ENCODE data around the gene FTO. TPM values are rescaled to one million over a fixed set of nuclear protein-coding genes. Genes with fewer than 3 reads are reported as not detected.

FTO gene
- total and polyA plus RNA-seq, 2 donors from 2014 or later = 22.3 to 116 TPM

- TF ChIP-seq CTCF (IDR thresholded peaks at IDR 0.05; ENCODE audit: borderline replicate concordance, extremely low read depth, insufficient read depth) = no peak
- FAIRE-seq = no peak
Observed at GRCh38 chr16:53937161-53937880, 233.4 kb downstream of the FTO start.

GRCh38 chr16:53944025-53944424, 240.1 kb downstream of the FTO start:
- Histone ChIP-seq H3K27me3 (ENCODE audit: control insufficient read depth, insufficient read depth, low read length) (no peaks in the 10 kb centered on the region), H3K9me3 (ENCODE audit: control insufficient read depth in 2 of 3, insufficient read depth in 1 of 3, low read length in 3 of 3) (no peaks in the 10 kb centered on the region), H3K4me3 (ENCODE audit: low read length in 3 of 3) (no peak overlapping the region), H3K27ac (ENCODE audit: low read depth in 2 of 2, low read length in 2 of 2) (no peak overlapping the region), H3K4me1 (ENCODE audit: control insufficient read depth in 2 of 3, insufficient read depth in 2 of 3, low read depth in 1 of 3, low read length in 3 of 3) (no peaks in the 10 kb centered on the region), H3K36me3 (ENCODE audit: control insufficient read depth in 2 of 3, insufficient read depth in 3 of 3, low read length in 3 of 3) (peaks cover 0 to 2% (median 0%) of the 10 kb centered on the region in 3 donors), H3K9ac (ENCODE audit: low read length in 3 of 3) (no peak overlapping the region)
- TF ChIP-seq CTCF (IDR thresholded peaks at IDR 0.05; ENCODE audit: borderline replicate concordance, extremely low read depth, insufficient read depth) = no peak
- no peak for FAIRE-seq
- intact Hi-C loops (cut with DNase I) = no loop called here
- no peak for DNase-seq

More at GRCh38 chr16:53937161-53937880, 233.4 kb downstream of the FTO start:
- Histone ChIP-seq H3K4me3 (ENCODE audit: low read length in 3 of 3) (no peak overlapping the region), H3K9ac (ENCODE audit: low read length in 3 of 3) (no peak overlapping the region), H3K4me1 (ENCODE audit: control insufficient read depth in 2 of 3, insufficient read depth in 2 of 3, low read depth in 1 of 3, low read length in 3 of 3) (no peaks in the 10 kb centered on the region), H3K36me3 (ENCODE audit: control insufficient read depth in 2 of 3, insufficient read depth in 3 of 3, low read length in 3 of 3) (peaks cover 0 to 3% (median 0%) of the 10 kb centered on the region in 3 donors), H3K9me3 (ENCODE audit: control insufficient read depth in 2 of 3, insufficient read depth in 1 of 3, low read length in 3 of 3) (no peaks in the 10 kb centered on the region), H3K27ac (ENCODE audit: low read depth in 2 of 2, low read length in 2 of 2) (no peak overlapping the region), H3K27me3 (ENCODE audit: control insufficient read depth, insufficient read depth, low read length) (no peaks in the 10 kb centered on the region)
- no peak for DNase-seq
- intact Hi-C loops (cut with DNase I) = no loop called here

- no peaks in the 10 kb centered on the region for H3K9me3 ChIP-seq (ENCODE audit: control insufficient read depth in 2 of 3, insufficient read depth in 1 of 3, low read length in 3 of 3)
- DNase-seq = peak in 2 of 5 donors; percentile 60 to 61
- H3K4me3 ChIP-seq (ENCODE audit: low read length in 3 of 3) = no peak overlapping the region
- no peak overlapping the region for H3K27ac ChIP-seq (ENCODE audit: low read depth in 2 of 2, low read length in 2 of 2)
- H3K4me1 ChIP-seq (ENCODE audit: control insufficient read depth in 2 of 3, insufficient read depth in 2 of 3, low read depth in 1 of 3, low read length in 3 of 3) = no peaks in the 10 kb centered on the region
- peak; percentile 67 for TF ChIP-seq CTCF (IDR thresholded peaks at IDR 0.05; ENCODE audit: borderline replicate concordance, extremely low read depth, insufficient read depth)
- H3K9ac ChIP-seq (ENCODE audit: low read length in 3 of 3) = no peak overlapping the region
- H3K27me3 ChIP-seq (ENCODE audit: control insufficient read depth, insufficient read depth, low read length) = no peaks in the 10 kb centered on the region
- peak; percentile 72 for FAIRE-seq
- intact Hi-C loops (cut with DNase I) = no loop called here
- H3K36me3 ChIP-seq (ENCODE audit: control insufficient read depth in 2 of 3, insufficient read depth in 3 of 3, low read length in 3 of 3) = peaks cover 0 to 2% (median 0%) of the 10 kb centered on the region in 3 donors
Observed at GRCh38 chr16:53945996-53946395, 242.0 kb downstream of the FTO start.

All from kidney (tissue), 14 donors.